ENCODE measurements around the gene GALNTL6.

GRCh38 chr4:172858731-172859230, 1045.6 kb downstream of the GALNTL6 start:
- no peak for TF ChIP-seq POLR2A (IDR thresholded peaks at IDR 0.05; ENCODE audit: low read length)
- no peak for TF ChIP-seq GATA1 (IDR thresholded peaks at IDR 0.05; ENCODE audit: low read depth, low read length)
